ENCODE results near the gene PPP1R12B.
"Not testable (repeated sequence)": the region's sequence is repeated elsewhere in the genome, so short reads cannot be mapped to it uniquely, and the experiment has no call there.

The PPP1R12B gene

GRCh38 chr1:202565890-202566602, 217.5 kb downstream of the PPP1R12B start:
- DNase-seq = no peak

GRCh38 chr1:202567738-202568137, 219.2 kb downstream of the PPP1R12B start:
- no peak for DNase-seq

GRCh38 chr1:202568410-202568809, 219.9 kb downstream of the PPP1R12B start:
- DNase-seq = no peak

GRCh38 chr1:202568826-202569225, 220.3 kb downstream of the PPP1R12B start:
- no peak for DNase-seq

GRCh38 chr1:202569393-202570322, 221.2 kb downstream of the PPP1R12B start:
- DNase-seq = no peak

- DNase-seq = no peak
Observed at GRCh38 chr1:202571719-202572339, 223.3 kb downstream of the PPP1R12B start.

- DNase-seq = no peak
Observed at GRCh38 chr1:202572867-202573266, 224.4 kb downstream of the PPP1R12B start.

GRCh38 chr1:202575918-202576653, 227.6 kb downstream of the PPP1R12B start:
- DNase-seq = no peak

GRCh38 chr1:202576816-202577215, 228.3 kb downstream of the PPP1R12B start:
- DNase-seq = no peak

GRCh38 chr1:202577381-202577780, 228.9 kb downstream of the PPP1R12B start:
- no peak for DNase-seq

GRCh38 chr1:202578001-202578504, 229.6 kb downstream of the PPP1R12B start:
- no peak for DNase-seq

GRCh38 chr1:202578565-202578964, 230.1 kb downstream of the PPP1R12B start:
- no peak for DNase-seq

GRCh38 chr1:202579806-202580205, 231.3 kb downstream of the PPP1R12B start:
- DNase-seq = no peak

- no peak for DNase-seq
Observed at GRCh38 chr1:202580619-202581018, 232.1 kb downstream of the PPP1R12B start.

- DNase-seq = not testable (repeated sequence)
Observed at GRCh38 chr1:202582350-202582749, 233.9 kb downstream of the PPP1R12B start.

GRCh38 chr1:202584707-202585589, 236.4 kb downstream of the PPP1R12B start:
- DNase-seq = no peak

GRCh38 chr1:202585590-202585933, 237.1 kb downstream of the PPP1R12B start:
- DNase-seq = no peak

GRCh38 chr1:202586018-202586821, 237.7 kb downstream of the PPP1R12B start:
- no peak for DNase-seq

- DNase-seq = no peak
Observed at GRCh38 chr1:202586871-202587270, 238.4 kb downstream of the PPP1R12B start.

- no peak for DNase-seq
Observed at GRCh38 chr1:202587859-202588485, 239.5 kb downstream of the PPP1R12B start.
